MCF 10A (cell line): ENCODE measurements around the gene RPL21. TPM values are rescaled to one million over a fixed set of nuclear protein-coding genes. Genes with fewer than 3 reads are reported as not detected.

Experiments
- BruUV-seq: library from RNA; stranded (reverse); fragments of 400-500 nt; replicated peaks from 2 replicates; lab custom pipeline; 2021; lab: Mats Ljungman, UMichigan
- CTCF ChIA-PET: fragments of 300-600 bp; sonication (Branson Sonifier 250); formaldehyde crosslinking; extraction: SDS; loops from one replicate; lab custom pipeline; 2021; ENCODE audit warnings: antibody characterized with exemption, inconsistent platforms; lab: Yijun Ruan, JAX
- POLR2A ChIA-PET: fragments of 300-600, 350-650 bp; sonication (Branson Sonifier 250); formaldehyde crosslinking; extraction: SDS; loops from one replicate; lab custom pipeline; 2020; ENCODE audit warnings: antibody characterized with exemption, inconsistent platforms; lab: Yijun Ruan, JAX
- DNase-seq: peaks from one replicate; pipeline ENCODE4 v3.0.0-alpha.2; 2018; ENCODE audit not compliant: unreplicated experiment
- H3K27ac Mint-ChIP-seq: one replicate; pipeline ENCODE4 v1.8.0; 2022; ENCODE audit warnings: mild to moderate bottlenecking, low read depth, mixed read lengths; ENCODE audit not compliant: unreplicated experiment
- H3K27me3 Mint-ChIP-seq: one replicate; pipeline ENCODE4 v1.8.0; 2022; ENCODE audit warnings: mixed read lengths; ENCODE audit not compliant: insufficient read depth, unreplicated experiment
- H3K36me3 Mint-ChIP-seq: one replicate; pipeline ENCODE4 v1.8.0; 2022; ENCODE audit warnings: mild to moderate bottlenecking, moderate library complexity, mixed read lengths; ENCODE audit not compliant: insufficient read depth, unreplicated experiment
- H3K4me1 Mint-ChIP-seq: one replicate; pipeline ENCODE4 v1.8.0; 2022; ENCODE audit warnings: mixed read lengths; ENCODE audit not compliant: insufficient read depth, unreplicated experiment
- H3K4me3 Mint-ChIP-seq: one replicate; pipeline ENCODE4 v1.8.0; 2022; ENCODE audit warnings: mild to moderate bottlenecking, moderate library complexity, mixed read lengths; ENCODE audit not compliant: unreplicated experiment
- H3K9me3 Mint-ChIP-seq: one replicate; pipeline ENCODE4 v1.8.0; 2022; ENCODE audit warnings: mixed read lengths; ENCODE audit not compliant: unreplicated experiment
- CTCF ChIP-seq: fragments of 200-600 bp; IDR thresholded peaks from one replicate; pipeline ENCODE4 v1.8.0; 2022; ENCODE audit warnings: antibody characterized with exemption, mild to moderate bottlenecking; ENCODE audit not compliant: unreplicated experiment
- intact Hi-C: fragments of 100-400 bp; cut with micrococcal nuclease; formaldehyde crosslinking; loops from 2 replicates; pipeline ENCODE4 v1.14.1; 2022
- total RNA-seq: library from RNA; stranded (reverse); gene quantifications from 2 replicates; pipeline ENCODE4 v1.2.3, GENCODE V29; 2022

Gene RPL21
- total RNA-seq, 1 experiment from 2014 or later, result 1,293 TPM

- intact Hi-C loops, result no loop called here
- no peaks in the 10 kb centered on the region for H3K4me1 Mint-ChIP-seq
- POLR2A ChIA-PET, result interaction anchor here (0.6 kb wide), 1 partner anchor 294 kb away, joined by 3 read pairs; no protein-coding TSS in a partner anchor
- CTCF ChIA-PET, result interaction anchor here (0.6 kb wide), 1 partner anchor 49 kb away, joined by 4 read pairs; no protein-coding TSS in a partner anchor
- H3K27ac Mint-ChIP-seq, result no peak overlapping the region
- no TSS peak for BruUV-seq
- H3K27me3 Mint-ChIP-seq, result peaks cover 38% of the 10 kb centered on the region
- no peak for DNase-seq
- no peaks in the 10 kb centered on the region for H3K9me3 Mint-ChIP-seq
- no peak for TF ChIP-seq CTCF
- no peaks in the 10 kb centered on the region for H3K36me3 Mint-ChIP-seq
- no peak overlapping the region for H3K4me3 Mint-ChIP-seq
Measured at GRCh38 chr13:27293076-27293691, 41.8 kb downstream of the RPL21 start.

- no peak overlapping the region for H3K4me3 Mint-ChIP-seq
- no peak overlapping the region for H3K27ac Mint-ChIP-seq
- intact Hi-C loops, result no loop called here
- H3K4me1 Mint-ChIP-seq, result no peaks in the 10 kb centered on the region
- H3K36me3 Mint-ChIP-seq, result no peaks in the 10 kb centered on the region
- no peaks in the 10 kb centered on the region for H3K9me3 Mint-ChIP-seq
- ChIA-PET POLR2A (interaction anchor here (0.6 kb wide), 1 partner anchor 295 kb away, joined by 3 read pairs; no protein-coding TSS in a partner anchor), CTCF (no interaction called here)
- H3K27me3 Mint-ChIP-seq, result peaks cover 42% of the 10 kb centered on the region
- TF ChIP-seq CTCF, result no peak
- no peak for DNase-seq
- no TSS peak for BruUV-seq
Measured at GRCh38 chr13:27293873-27294515, 42.6 kb downstream of the RPL21 start.

DNA sequence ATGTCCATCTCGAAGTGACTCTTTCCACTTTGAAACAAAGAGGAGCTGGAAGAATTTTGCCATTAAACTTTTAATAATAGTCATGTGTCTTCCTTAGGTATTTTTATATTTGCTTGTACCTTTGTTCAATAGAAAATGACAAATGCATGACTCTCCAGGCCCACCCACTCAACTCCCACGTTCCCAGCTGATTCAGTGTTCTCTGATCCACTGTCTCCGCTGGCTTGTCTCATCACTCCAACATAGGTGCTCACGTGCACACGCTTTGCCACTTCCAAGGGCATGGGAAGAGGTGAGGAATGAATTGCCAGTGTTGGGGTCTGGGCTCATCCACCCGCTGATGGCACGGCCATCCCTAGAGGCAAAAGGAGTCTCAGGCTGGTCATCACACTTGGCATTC lies 43.7 kb downstream of the RPL21 start:
- no TSS peak for BruUV-seq
- POLR2A ChIA-PET, result no interaction called here
- H3K9me3 Mint-ChIP-seq, result no peaks in the 10 kb centered on the region
- DNase-seq, result no peak
- H3K4me3 Mint-ChIP-seq, result no peak overlapping the region
- CTCF ChIA-PET, result interaction anchor here (0.6 kb wide), 1 partner anchor 29 kb away, joined by 3 read pairs; no protein-coding TSS in a partner anchor
- intact Hi-C loops, result no loop called here
- H3K27ac Mint-ChIP-seq, result no peak overlapping the region
- no peak for TF ChIP-seq CTCF
- peaks cover 42% of the 10 kb centered on the region for H3K27me3 Mint-ChIP-seq
- H3K4me1 Mint-ChIP-seq, result no peaks in the 10 kb centered on the region
- H3K36me3 Mint-ChIP-seq, result no peaks in the 10 kb centered on the region

GRCh38 chr13:27295660-27296059 lies 44.3 kb downstream of the RPL21 start:
- H3K27ac Mint-ChIP-seq, result no peak overlapping the region
- H3K4me3 Mint-ChIP-seq, result no peak overlapping the region
- no TSS peak for BruUV-seq
- H3K36me3 Mint-ChIP-seq, result no peaks in the 10 kb centered on the region
- no peak for DNase-seq
- intact Hi-C loops, result no loop called here
- H3K4me1 Mint-ChIP-seq, result no peaks in the 10 kb centered on the region
- peaks cover 42% of the 10 kb centered on the region for H3K27me3 Mint-ChIP-seq
- POLR2A ChIA-PET, result no interaction called here
- CTCF ChIA-PET, result no interaction called here
- no peaks in the 10 kb centered on the region for H3K9me3 Mint-ChIP-seq
- no peak for TF ChIP-seq CTCF
